T-cell (primary cell): ENCODE measurements around the gene CTNNAL1. TPM values are rescaled to one million over a fixed set of nuclear protein-coding genes. Genes with fewer than 3 reads are reported as not detected.
"Not testable (repeated sequence)": the region's sequence is repeated elsewhere in the genome, so short reads cannot be mapped to it uniquely, and the experiment has no call there.

Experiments used
- ATAC-seq, 4 experiments: fragments of 200-7000 bp in 3 of 4; fragments of 150-1000 bp in 1 of 4; cut with Tn5 transposase; replicated peaks in 1 of 4; 1 replicate in 3 of 4; 2 replicates in 1 of 4; pipeline ENCODE4 v1.10.0; 2021; ENCODE audit warnings: moderate library complexity in 3 of 4, mild to moderate bottlenecking in 2 of 4, moderate number of reproducible peaks in 1 of 4
- CTCF ChIA-PET, 2 donors: fragments of 300-600 bp; sonication (Branson Sonifier 250); formaldehyde crosslinking; loops; one replicate each; lab custom pipeline; 2022; ENCODE audit warnings: antibody characterized with exemption in 2 of 2; lab: Charles Lee
- POLR2A ChIA-PET, 2 donors: fragments of 300-600 bp; sonication (Branson Sonifier 250); formaldehyde crosslinking; loops; one replicate each; lab custom pipeline; 2022; ENCODE audit warnings: antibody characterized with exemption in 2 of 2; lab: Charles Lee
- DNase-seq, 35 experiments: peaks; one replicate each; pipeline versions ENCODE4 v3.0.0 to v3.0.0-alpha.2; 2013 to 2023
- H3K27ac ChIP-seq: one replicate; pipeline ENCODE4 v1.5.1; 2013; ENCODE audit warnings: low read length
- H3K27me3 ChIP-seq, 2 experiments: replicated peaks in 1 of 2; 1 replicate in 1 of 2; 2 replicates in 1 of 2; pipeline versions ENCODE4 v1.6.1 to v1.7.0; 2013; ENCODE audit warnings: low read length in 1 of 2, mixed read lengths in 1 of 2; ENCODE audit not compliant: control insufficient read depth in 2 of 2, insufficient read depth in 2 of 2; ENCODE audit errors: extremely low read depth in 1 of 2
- H3K36me3 ChIP-seq, 2 donors: 1 replicate in 1 of 2; 2 replicates in 1 of 2; pipeline versions ENCODE4 v1.6.1 to v1.7.0; 2013; ENCODE audit warnings: low read length in 1 of 2; ENCODE audit not compliant: control insufficient read depth in 2 of 2, insufficient read depth in 1 of 2; ENCODE audit errors: extremely low read depth in 1 of 2
- H3K4me1 ChIP-seq, 2 experiments: 1 replicate in 1 of 2; 2 replicates in 1 of 2; pipeline versions ENCODE4 v1.6.1 to v1.7.0; 2013; ENCODE audit warnings: low read length in 2 of 2, mixed read lengths in 1 of 2; ENCODE audit not compliant: insufficient read depth in 2 of 2, control insufficient read depth in 1 of 2; ENCODE audit errors: extremely low read depth in 1 of 2
- H3K4me3 ChIP-seq, 2 donors: 1 replicate in 1 of 2; 2 replicates in 1 of 2; pipeline versions ENCODE4 v1.5.1 to v1.7.0; 2013; ENCODE audit warnings: mild to moderate bottlenecking in 2 of 2, low read length in 1 of 2, moderate library complexity in 1 of 2; ENCODE audit not compliant: control insufficient read depth in 1 of 2; ENCODE audit errors: extremely low read depth in 1 of 2
- H3K9me3 ChIP-seq: 2 replicates; pipeline ENCODE4 v1.7.0; 2013
- H3K27ac Mint-ChIP-seq, 2 donors: one replicate each; pipeline ENCODE4 v1.8.0; 2020 to 2021; ENCODE audit warnings: mild to moderate bottlenecking in 2 of 2, mixed read lengths in 2 of 2
- H3K27me3 Mint-ChIP-seq, 2 donors: one replicate each; pipeline ENCODE4 v1.8.0; 2021 to 2022; ENCODE audit warnings: mixed read lengths in 2 of 2
- H3K36me3 Mint-ChIP-seq: one replicate; pipeline ENCODE4 v1.8.0; 2021; ENCODE audit warnings: mixed read lengths
- H3K4me1 Mint-ChIP-seq, 3 donors: one replicate each; pipeline ENCODE4 v1.8.0; 2020 to 2022; ENCODE audit warnings: mixed read lengths in 3 of 3, mild to moderate bottlenecking in 1 of 3
- H3K4me3 Mint-ChIP-seq, 3 donors: one replicate each; pipeline ENCODE4 v1.8.0; 2020 to 2022; ENCODE audit warnings: mild to moderate bottlenecking in 3 of 3, mixed read lengths in 3 of 3, moderate library complexity in 3 of 3
- H3K9me3 Mint-ChIP-seq, 3 donors: one replicate each; pipeline ENCODE4 v1.8.0; 2020 to 2022; ENCODE audit warnings: mixed read lengths in 3 of 3
- WGBS: methylation state at CpG from one replicate; pipeline ENCODE4 v1.1.5; 2013; ENCODE audit warnings: missing lambda C conversion rate; ENCODE audit not compliant: insufficient coverage; 5-methylcytosine and 5-hydroxymethylcytosine counted together
- total RNA-seq, 35 experiments: library from RNA in 6 of 35; stranded (reverse) in 6 of 35; fragments of 120-200 nt in 1 of 35; gene quantifications; one replicate each; pipeline versions ENCODE4 v1.2.1 to v1.2.4 and lab custom pipeline; 2013 to 2026

Gene CTNNAL1
- total RNA-seq, 5 donors from 2014 or later (not counting 1 experiment from before 2014, with no cell fraction given), result 2.1 to 4.1 (median 3.8) TPM

DNA sequence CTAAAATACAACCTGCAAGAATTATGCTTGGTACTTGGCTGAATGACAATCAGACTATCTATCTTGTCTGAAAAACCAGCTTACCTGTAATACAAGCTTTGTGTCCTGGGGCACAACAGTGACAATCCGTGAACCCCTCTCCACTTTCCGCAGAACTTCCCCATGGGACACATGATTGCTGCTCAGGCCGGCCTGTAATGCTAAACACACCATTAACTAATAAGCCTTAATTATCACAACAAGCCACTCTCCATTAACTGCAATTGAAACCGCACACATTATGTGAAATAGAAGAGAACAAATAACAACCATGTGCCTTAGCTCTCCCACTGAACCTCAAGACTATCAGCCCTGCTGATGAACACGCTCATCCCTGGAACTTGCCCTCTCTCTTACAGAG lies 113.1 kb downstream of the CTNNAL1 start:
- DNase-seq (no peak), ATAC-seq (no peak)
- Mint-ChIP-seq H3K9me3 (no peaks in the 10 kb centered on the region), H3K27ac (no peak overlapping the region), H3K4me3 (no peak overlapping the region), H3K27me3 (no peaks in the 10 kb centered on the region), H3K4me1 (no peaks in the 10 kb centered on the region), H3K36me3 (peaks cover 76% of the 10 kb centered on the region)
- 100% methylated on average over 3 of the region's 5 CpGs for whole genome bisulfite sequencing
- no peak overlapping the region for H3K4me3 ChIP-seq
- ChIA-PET POLR2A (interaction anchor here in 1 of 2 donors (0.7 kb wide), 1 partner anchor 298 kb away, joined by 5 read pairs; no protein-coding TSS in a partner anchor), CTCF (interaction anchor here (0.6 to 1.2 kb wide), 3 partner anchors 84 to 198 kb away, joined by 3 to 5 read pairs (median 4); no protein-coding TSS in a partner anchor)
- H3K27me3 ChIP-seq, result no peaks in the 10 kb centered on the region
- no peaks in the 10 kb centered on the region for H3K9me3 ChIP-seq
- no peaks in the 10 kb centered on the region for H3K4me1 ChIP-seq
- H3K36me3 ChIP-seq, result peaks cover 7 to 73% of the 10 kb centered on the region in 2 donors
- H3K27ac ChIP-seq, result no peak overlapping the region

DNA sequence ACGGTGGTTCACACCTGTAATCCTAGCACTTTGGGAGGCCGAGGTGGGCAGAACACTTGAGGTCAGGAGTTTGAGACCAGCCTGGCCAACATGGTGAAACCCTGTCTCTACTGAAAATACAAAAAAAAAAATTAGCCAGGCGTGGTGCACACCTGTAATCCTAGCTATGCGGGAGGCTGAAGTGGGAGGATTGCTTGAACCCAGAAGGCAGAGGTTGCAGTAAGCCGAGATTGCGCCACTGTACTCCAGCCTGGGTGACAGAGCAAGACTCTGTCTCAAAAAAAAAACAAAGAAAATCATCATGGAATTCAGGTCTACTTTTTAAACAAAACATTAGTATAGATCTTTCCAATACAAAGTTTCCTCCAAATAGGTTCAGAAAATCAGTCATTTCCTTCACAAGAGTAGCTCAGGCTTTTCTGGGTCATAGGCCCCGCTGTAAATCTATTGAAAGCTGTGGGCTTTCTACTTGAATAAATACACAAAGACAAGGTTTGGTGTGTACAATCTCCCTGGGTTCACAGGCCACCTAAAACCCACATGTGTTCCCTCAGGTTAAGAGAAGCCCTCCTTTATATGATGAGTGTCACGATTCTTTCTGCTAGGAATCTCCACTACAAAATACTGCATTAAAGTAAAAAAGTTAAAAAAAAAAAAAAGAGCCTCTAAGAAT lies 114.1 kb downstream of the CTNNAL1 start:
- H3K36me3 Mint-ChIP-seq, result peaks cover 79% of the 10 kb centered on the region
- peaks cover 7 to 76% of the 10 kb centered on the region in 2 donors for H3K36me3 ChIP-seq
- not testable (repeated sequence) for H3K27me3 ChIP-seq, ATAC-seq, H3K4me3 ChIP-seq, H3K27ac ChIP-seq, H3K4me3 Mint-ChIP-seq, H3K27ac Mint-ChIP-seq, H3K9me3 ChIP-seq, H3K27me3 Mint-ChIP-seq, DNase-seq, H3K4me1 ChIP-seq, H3K9me3 Mint-ChIP-seq, H3K4me1 Mint-ChIP-seq
- ChIA-PET POLR2A (interaction anchor here in 1 of 2 donors (0.7 kb wide), 1 partner anchor 296 kb away, joined by 5 read pairs; no protein-coding TSS in a partner anchor), CTCF (interaction anchor here (0.6 to 1.2 kb wide), 3 partner anchors 85 to 199 kb away, joined by 3 to 5 read pairs (median 4); no protein-coding TSS in a partner anchor)
- 93% methylated on average over 3 of the region's 8 CpGs for WGBS

DNA sequence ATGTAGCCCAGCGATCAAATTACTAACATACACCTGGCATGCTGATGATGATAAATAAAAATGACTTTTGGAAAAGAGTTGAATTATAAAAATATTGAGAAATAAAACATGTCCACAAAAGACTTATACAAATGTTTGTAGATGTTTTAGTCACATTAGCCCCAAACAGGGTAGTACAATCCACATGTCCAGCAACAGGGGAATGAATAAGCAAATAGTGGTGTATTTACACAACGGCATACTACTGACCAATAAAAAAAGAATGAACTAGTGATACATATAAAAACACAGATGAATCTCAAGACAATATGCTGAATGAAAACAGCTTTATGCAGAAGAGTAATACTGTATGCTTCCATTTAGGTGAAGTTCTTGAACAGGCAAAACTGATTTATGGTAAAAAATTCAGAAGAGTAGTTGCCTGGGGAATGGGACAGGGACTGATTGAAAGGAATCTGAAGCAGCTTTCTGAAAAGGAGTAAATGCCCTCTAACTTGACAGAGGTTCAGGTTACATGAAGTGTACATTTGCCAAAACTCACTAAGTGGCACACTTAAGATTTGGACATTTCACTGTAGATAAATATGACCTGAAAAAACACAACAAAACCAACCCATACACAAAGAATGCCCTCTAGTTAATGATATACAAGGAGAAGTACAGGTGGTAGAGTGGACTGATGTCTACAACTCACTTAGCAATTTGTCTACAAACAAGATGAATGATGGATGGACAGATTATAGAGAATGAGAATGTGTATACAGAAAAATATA lies 115.8 kb downstream of the CTNNAL1 start:
- H3K27ac Mint-ChIP-seq, result no peak overlapping the region
- H3K27me3 Mint-ChIP-seq, result no peaks in the 10 kb centered on the region
- Histone ChIP-seq H3K9me3 (no peaks in the 10 kb centered on the region), H3K4me1 (no peaks in the 10 kb centered on the region), H3K4me3 (no peak overlapping the region), H3K36me3 (peaks cover 7 to 79% of the 10 kb centered on the region in 2 donors), H3K27me3 (no peaks in the 10 kb centered on the region), H3K27ac (no peak overlapping the region)
- no peak for ATAC-seq
- WGBS, result no CpG with 5 or more reads among the region's 2 CpGs
- no peaks in the 10 kb centered on the region for H3K9me3 Mint-ChIP-seq
- CTCF ChIA-PET, result interaction anchor here in 1 of 2 donors (0.6 kb wide), 1 partner anchor 61 kb away, joined by 5 read pairs; no protein-coding TSS in a partner anchor
- peaks cover 74% of the 10 kb centered on the region for H3K36me3 Mint-ChIP-seq
- POLR2A ChIA-PET, result no interaction called here
- no peaks in the 10 kb centered on the region for H3K4me1 Mint-ChIP-seq
- no peak for DNase-seq
- H3K4me3 Mint-ChIP-seq, result no peak overlapping the region

DNA sequence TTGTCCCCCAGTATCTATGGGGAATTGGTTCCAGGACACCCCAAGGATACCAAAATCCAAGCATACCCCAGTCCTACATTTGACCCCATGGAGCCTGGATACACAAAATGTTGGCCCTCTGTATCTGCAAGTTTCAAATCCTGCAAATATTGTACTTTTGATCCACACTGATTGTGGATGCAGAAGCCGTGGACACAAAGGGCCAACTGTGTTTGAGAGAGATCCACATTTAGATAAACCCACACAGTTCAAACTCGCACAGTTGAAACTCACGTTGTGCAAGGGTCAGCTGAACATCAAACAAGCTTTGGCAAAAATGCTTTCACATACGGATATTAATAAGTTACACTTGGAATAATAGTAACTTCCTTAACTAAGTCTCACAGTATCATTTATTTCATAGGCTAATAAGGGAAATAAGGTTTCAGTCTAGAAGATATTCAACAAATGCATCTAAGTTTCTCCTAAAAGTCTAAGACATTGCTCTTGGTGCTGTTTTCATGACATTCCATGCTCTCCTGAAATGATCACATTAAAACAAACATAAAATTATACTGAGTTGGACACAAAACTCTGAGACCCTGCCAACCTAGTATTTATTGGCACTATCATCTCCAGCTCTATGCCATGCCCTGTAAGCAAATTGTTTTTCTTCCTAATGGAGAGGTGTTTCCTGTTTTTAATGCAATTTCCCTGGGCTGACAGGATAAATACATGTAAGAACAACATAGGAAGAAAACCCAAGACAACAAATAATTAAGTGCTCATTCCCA lies 118.9 kb downstream of the CTNNAL1 start:
- no peak overlapping the region for H3K27ac ChIP-seq
- H3K27me3 Mint-ChIP-seq, result no peaks in the 10 kb centered on the region
- no CpG with 5 or more reads among the region's 4 CpGs for WGBS
- H3K4me3 Mint-ChIP-seq, result no peak overlapping the region
- H3K4me3 ChIP-seq, result no peak overlapping the region
- peaks cover 75% of the 10 kb centered on the region for H3K36me3 Mint-ChIP-seq
- CTCF ChIA-PET, result no interaction called here
- no peaks in the 10 kb centered on the region for H3K4me1 ChIP-seq
- H3K4me1 Mint-ChIP-seq, result no peaks in the 10 kb centered on the region
- no peaks in the 10 kb centered on the region for H3K9me3 ChIP-seq
- no peak for ATAC-seq
- H3K27me3 ChIP-seq, result no peaks in the 10 kb centered on the region
- no peak overlapping the region for H3K27ac Mint-ChIP-seq
- no peaks in the 10 kb centered on the region for H3K9me3 Mint-ChIP-seq
- DNase-seq, result no peak
- POLR2A ChIA-PET, result no interaction called here
- H3K36me3 ChIP-seq, result peaks cover 10 to 88% of the 10 kb centered on the region in 2 donors

Other genes with a start within 250 kb of the CTNNAL1 start
- gene ACTL7B, start 157.5 kb downstream of the CTNNAL1 start, total RNA-seq, result under 1 TPM in 3 of 5 donors, not detected in 2; 0.10 to 0.22 (median 0.19) TPM
- not detected for gene ACTL7A, start 151.2 kb downstream of the CTNNAL1 start, total RNA-seq
- gene ELP1, start 79.4 kb downstream of the CTNNAL1 start, total RNA-seq, result 10 to 100 TPM; 23.1 to 34.5 (median 25.0) TPM
- gene ABITRAM, start 79.1 kb downstream of the CTNNAL1 start, total RNA-seq, result 1 to 10 TPM; 8.4 to 9.7 (median 8.9) TPM
- gene TMEM245, start 106.4 kb upstream of the CTNNAL1 start, total RNA-seq, result 10 to 100 TPM; 32.5 to 68.1 (median 52.5) TPM
- gene FRRS1L, start 153.8 kb upstream of the CTNNAL1 start, total RNA-seq, result under 1 TPM in 1 of 5 donors, not detected in 4; 0.03 TPM